ENCODE data around the gene WDR43.

WDR43 gene

DNA sequence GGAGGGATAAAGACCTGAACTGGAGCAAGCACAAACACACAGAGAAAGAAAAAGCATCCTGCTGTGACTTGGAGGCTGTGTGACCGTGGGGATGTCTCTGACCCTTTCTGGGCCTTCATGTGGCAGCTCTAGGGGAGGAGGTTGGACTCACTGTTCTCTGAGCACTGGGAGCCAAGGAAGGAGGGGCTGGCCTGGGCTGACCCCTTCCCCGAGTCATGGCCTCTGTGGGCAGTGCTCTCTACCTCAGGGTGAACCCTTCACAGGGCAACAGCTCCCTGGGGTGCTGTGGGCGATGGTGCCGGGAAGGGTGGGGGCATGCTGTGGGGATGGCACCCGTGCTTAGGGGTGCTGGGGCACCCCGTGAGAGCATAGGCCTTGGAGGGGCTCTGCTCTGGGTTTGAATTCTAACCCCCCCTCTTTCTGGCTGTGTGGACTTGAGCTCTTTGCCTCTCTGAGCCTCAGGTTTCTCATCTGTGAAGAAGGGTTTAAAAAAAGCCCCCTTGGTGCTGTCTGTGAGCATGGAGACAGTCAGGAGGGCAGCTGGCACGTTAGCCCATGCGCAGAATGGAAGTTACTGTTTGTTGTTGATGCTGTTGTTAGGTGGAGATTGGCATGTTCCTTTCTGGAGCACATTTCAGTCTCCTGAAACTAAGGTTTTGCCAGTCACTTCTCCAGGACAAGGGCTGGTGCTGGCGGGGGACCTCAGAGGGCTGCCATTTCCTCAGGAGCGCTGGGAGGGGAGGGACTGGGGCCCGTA lies 87.3 kb downstream of the WDR43 start:
- Histone ChIP-seq H4K8ac (ENCODE audit: low read depth, low read length) (no peak overlapping the region), H3K4me1 (ENCODE audit: control insufficient read depth in 2 of 2, insufficient read depth in 1 of 2, low read depth in 1 of 2, low read length in 2 of 2) (peaks cover 12 to 19% of the 10 kb centered on the region in 2 donors), H2BK120ac (ENCODE audit: low read depth, low read length) (no peak overlapping the region), H2AK5ac (ENCODE audit: low read depth, low read length) (peak overlapping the region; percentile 27), H4K91ac (ENCODE audit: low read depth, low read length, poor library complexity) (no peak overlapping the region), H3K14ac (ENCODE audit: low read length) (no peak overlapping the region), H2BK15ac (ENCODE audit: low read length) (no peak overlapping the region), H3K4me3 (ENCODE audit: low read length in 2 of 2) (no peak overlapping the region), H2BK5ac (ENCODE audit: low read length) (peak overlapping the region; percentile 4), H3K4me2 (ENCODE audit: insufficient read depth, low read length, poor library complexity, severe bottlenecking) (no peak overlapping the region), H3K27me3 (ENCODE audit: control insufficient read depth in 3 of 3, insufficient read depth in 3 of 3, low read depth in 1 of 3, low read length in 3 of 3) (peaks cover 0 to 14% (median 0%) of the 10 kb centered on the region in 3 experiments), H2BK12ac (ENCODE audit: low read length) (peak overlapping the region; percentile 18), H3K9ac (ENCODE audit: low read depth, low read length, poor library complexity) (peak overlapping the region; percentile 44), H3K36me3 (replicated peaks in 1 of 2; ENCODE audit: control insufficient read depth in 2 of 2, insufficient read depth in 2 of 2, low read length in 2 of 2) (no peaks in the 10 kb centered on the region), H3K9me3 (replicated peaks in 1 of 2; ENCODE audit: control insufficient read depth in 2 of 2, insufficient read depth in 1 of 2, low read depth in 1 of 2, low read length in 2 of 2) (no peaks in the 10 kb centered on the region), H3K23ac (ENCODE audit: low read depth, low read length, poor library complexity) (no peak overlapping the region), H3K27ac (replicated peaks; ENCODE audit: low read length) (no peak overlapping the region), H2AFZ (ENCODE audit: low read length) (peak overlapping the region; percentile 38), H3K4ac (ENCODE audit: low read length) (no peak overlapping the region), H3K79me1 (ENCODE audit: low read depth, low read length) (no peaks in the 10 kb centered on the region), H3K18ac (ENCODE audit: low read length) (peak overlapping the region; percentile 68)
- no CpG with 5 or more reads among the region's 11 CpGs for WGBS, 2 donors (ENCODE audit: extremely low coverage in 2 of 2, insufficient read length in 2 of 2, insufficient replicate concordance in 1 of 2)
- DNase-seq (ENCODE audit: low spot score): no peak

DNA sequence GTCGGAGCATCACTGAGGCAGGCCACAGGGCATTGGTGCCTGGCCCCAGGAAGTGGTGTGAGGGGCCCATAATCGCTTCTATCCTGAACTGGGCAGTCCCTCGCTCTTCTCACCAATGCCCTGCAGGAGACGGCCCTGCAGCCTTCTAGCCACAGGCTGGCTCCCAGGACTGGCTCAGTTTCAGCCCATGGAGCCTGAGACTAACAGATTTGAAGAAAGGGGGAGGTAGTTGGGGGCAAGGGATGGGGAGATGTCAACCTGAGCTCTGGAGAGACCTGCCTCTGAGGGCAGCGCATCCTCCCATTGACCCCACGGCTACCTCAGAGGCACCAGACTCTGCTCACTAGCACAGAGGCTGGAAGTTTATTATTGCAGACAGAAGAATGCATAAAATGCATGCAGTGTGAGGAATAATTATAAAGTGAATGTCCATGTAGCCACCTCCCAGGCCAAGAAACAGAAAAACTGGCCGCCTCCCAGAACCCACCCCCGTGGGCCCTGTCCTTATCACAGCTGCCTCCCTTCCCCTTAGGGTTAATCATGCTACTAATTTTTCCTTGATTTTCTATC lies 88.0 kb downstream of the WDR43 start:
- Histone ChIP-seq H2BK120ac (ENCODE audit: low read depth, low read length) (no peak overlapping the region), H3K4me1 (ENCODE audit: control insufficient read depth in 2 of 2, insufficient read depth in 1 of 2, low read depth in 1 of 2, low read length in 2 of 2) (peaks cover 12 to 19% of the 10 kb centered on the region in 2 donors), H4K91ac (ENCODE audit: low read depth, low read length, poor library complexity) (no peak overlapping the region), H3K18ac (ENCODE audit: low read length) (peak overlapping the region; percentile 22), H3K4me2 (ENCODE audit: insufficient read depth, low read length, poor library complexity, severe bottlenecking) (no peak overlapping the region), H3K27me3 (ENCODE audit: control insufficient read depth in 3 of 3, insufficient read depth in 3 of 3, low read depth in 1 of 3, low read length in 3 of 3) (peaks cover 0 to 14% (median 0%) of the 10 kb centered on the region in 3 experiments), H3K4ac (ENCODE audit: low read length) (no peak overlapping the region), H2AFZ (ENCODE audit: low read length) (no peak overlapping the region), H3K9me3 (replicated peaks in 1 of 2; ENCODE audit: control insufficient read depth in 2 of 2, insufficient read depth in 1 of 2, low read depth in 1 of 2, low read length in 2 of 2) (no peaks in the 10 kb centered on the region), H3K79me1 (ENCODE audit: low read depth, low read length) (no peaks in the 10 kb centered on the region), H4K8ac (ENCODE audit: low read depth, low read length) (no peak overlapping the region), H3K4me3 (ENCODE audit: low read length in 2 of 2) (no peak overlapping the region), H2BK5ac (ENCODE audit: low read length) (no peak overlapping the region), H3K36me3 (replicated peaks in 1 of 2; ENCODE audit: control insufficient read depth in 2 of 2, insufficient read depth in 2 of 2, low read length in 2 of 2) (no peaks in the 10 kb centered on the region), H3K27ac (replicated peaks; ENCODE audit: low read length) (no peak overlapping the region), H2BK15ac (ENCODE audit: low read length) (no peak overlapping the region), H2BK12ac (ENCODE audit: low read length) (peak overlapping the region; percentile 18), H2AK5ac (ENCODE audit: low read depth, low read length) (peak overlapping the region; percentile 27), H3K23ac (ENCODE audit: low read depth, low read length, poor library complexity) (no peak overlapping the region), H3K9ac (ENCODE audit: low read depth, low read length, poor library complexity) (peak overlapping the region; percentile 44), H3K14ac (ENCODE audit: low read length) (no peak overlapping the region)
- WGBS, 2 donors (ENCODE audit: extremely low coverage in 2 of 2, insufficient read length in 2 of 2, insufficient replicate concordance in 1 of 2): no CpG with 5 or more reads among the region's 8 CpGs
- DNase-seq (ENCODE audit: low spot score): no peak

DNA sequence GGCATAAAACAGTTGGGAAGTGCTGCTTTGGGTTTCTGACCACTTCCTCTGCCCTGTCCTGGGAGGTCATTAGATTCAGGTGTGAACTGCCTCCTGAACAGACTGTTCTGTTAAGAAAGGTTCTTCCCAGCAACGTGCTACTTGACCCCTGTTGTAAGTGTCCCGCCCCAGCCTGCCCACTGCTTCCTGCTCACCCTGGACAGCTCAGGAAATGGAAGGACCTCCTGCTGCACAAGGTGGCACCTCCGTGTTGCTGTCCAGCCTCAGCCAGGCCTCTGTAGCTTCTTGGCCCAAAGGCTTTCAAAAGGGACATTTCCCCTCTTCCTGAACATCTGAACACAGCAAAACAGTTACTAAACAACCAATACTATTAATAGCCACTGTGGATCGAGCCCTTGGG lies 92.0 kb downstream of the WDR43 start:
- Histone ChIP-seq H3K14ac (ENCODE audit: low read length) (no peak overlapping the region), H3K36me3 (replicated peaks in 1 of 2; ENCODE audit: control insufficient read depth in 2 of 2, insufficient read depth in 2 of 2, low read length in 2 of 2) (no peaks in the 10 kb centered on the region), H3K4ac (ENCODE audit: low read length) (no peak overlapping the region), H3K9ac (ENCODE audit: low read depth, low read length, poor library complexity) (no peak overlapping the region), H2AK5ac (ENCODE audit: low read depth, low read length) (no peak overlapping the region), H3K9me3 (replicated peaks in 1 of 2; ENCODE audit: control insufficient read depth in 2 of 2, insufficient read depth in 1 of 2, low read depth in 1 of 2, low read length in 2 of 2) (no peaks in the 10 kb centered on the region), H2BK12ac (ENCODE audit: low read length) (no peak overlapping the region), H3K4me1 (ENCODE audit: control insufficient read depth in 2 of 2, insufficient read depth in 1 of 2, low read depth in 1 of 2, low read length in 2 of 2) (peaks cover 4 to 5% of the 10 kb centered on the region in 2 donors), H2AFZ (ENCODE audit: low read length) (no peak overlapping the region), H3K4me2 (ENCODE audit: insufficient read depth, low read length, poor library complexity, severe bottlenecking) (no peak overlapping the region), H3K23ac (ENCODE audit: low read depth, low read length, poor library complexity) (no peak overlapping the region), H3K27me3 (ENCODE audit: control insufficient read depth in 3 of 3, insufficient read depth in 3 of 3, low read depth in 1 of 3, low read length in 3 of 3) (peaks cover 0 to 20% (median 0%) of the 10 kb centered on the region in 3 experiments), H2BK5ac (ENCODE audit: low read length) (no peak overlapping the region), H3K18ac (ENCODE audit: low read length) (no peak overlapping the region), H3K27ac (replicated peaks; ENCODE audit: low read length) (no peak overlapping the region), H3K4me3 (ENCODE audit: low read length in 2 of 2) (no peak overlapping the region), H3K79me1 (ENCODE audit: low read depth, low read length) (no peaks in the 10 kb centered on the region), H2BK15ac (ENCODE audit: low read length) (no peak overlapping the region), H4K8ac (ENCODE audit: low read depth, low read length) (no peak overlapping the region), H2BK120ac (ENCODE audit: low read depth, low read length) (no peak overlapping the region), H4K91ac (ENCODE audit: low read depth, low read length, poor library complexity) (no peak overlapping the region)
- WGBS, 2 donors (ENCODE audit: extremely low coverage in 2 of 2, insufficient read length in 2 of 2, insufficient replicate concordance in 1 of 2): no CpG with 5 or more reads among the region's 4 CpGs
- no peak for DNase-seq (ENCODE audit: low spot score)

DNA sequence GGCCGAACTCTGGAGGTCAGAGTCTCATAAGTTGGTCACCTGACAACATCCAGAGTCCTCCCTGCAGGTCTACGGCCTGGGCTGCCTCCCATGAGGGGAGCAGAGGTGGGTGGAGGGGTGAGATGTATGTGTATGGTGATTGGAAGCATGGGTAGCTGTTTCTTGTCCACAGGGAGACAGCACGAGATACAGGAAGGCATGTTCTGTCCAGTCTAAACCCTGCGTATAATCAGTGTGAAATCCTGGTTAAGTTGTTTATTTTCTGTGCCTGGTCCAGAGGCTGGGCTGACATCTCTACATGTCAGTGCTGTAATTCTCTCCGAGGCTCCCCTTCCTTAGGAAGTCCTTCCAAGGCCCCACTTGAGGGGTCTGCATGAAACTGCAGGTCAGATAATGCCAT lies 95.5 kb downstream of the WDR43 start:
- Histone ChIP-seq H3K27ac (replicated peaks; ENCODE audit: low read length) (no peak overlapping the region), H2BK5ac (ENCODE audit: low read length) (no peak overlapping the region), H3K4ac (ENCODE audit: low read length) (no peak overlapping the region), H3K4me3 (ENCODE audit: low read length in 2 of 2) (no peak overlapping the region), H3K9ac (ENCODE audit: low read depth, low read length, poor library complexity) (no peak overlapping the region), H3K4me2 (ENCODE audit: insufficient read depth, low read length, poor library complexity, severe bottlenecking) (no peak overlapping the region), H3K27me3 (ENCODE audit: control insufficient read depth in 3 of 3, insufficient read depth in 3 of 3, low read depth in 1 of 3, low read length in 3 of 3) (peaks cover 0 to 28% (median 0%) of the 10 kb centered on the region in 3 experiments), H3K79me1 (ENCODE audit: low read depth, low read length) (no peaks in the 10 kb centered on the region), H3K18ac (ENCODE audit: low read length) (no peak overlapping the region), H2AFZ (ENCODE audit: low read length) (peak overlapping the region; percentile 28), H3K4me1 (ENCODE audit: control insufficient read depth in 2 of 2, insufficient read depth in 1 of 2, low read depth in 1 of 2, low read length in 2 of 2) (peaks cover 0 to 6% of the 10 kb centered on the region in 2 donors), H2AK5ac (ENCODE audit: low read depth, low read length) (peak overlapping the region; percentile 56), H2BK12ac (ENCODE audit: low read length) (no peak overlapping the region), H4K8ac (ENCODE audit: low read depth, low read length) (no peak overlapping the region), H3K36me3 (replicated peaks in 1 of 2; ENCODE audit: control insufficient read depth in 2 of 2, insufficient read depth in 2 of 2, low read length in 2 of 2) (no peaks in the 10 kb centered on the region), H3K23ac (ENCODE audit: low read depth, low read length, poor library complexity) (no peak overlapping the region), H2BK120ac (ENCODE audit: low read depth, low read length) (no peak overlapping the region), H3K14ac (ENCODE audit: low read length) (no peak overlapping the region), H4K91ac (ENCODE audit: low read depth, low read length, poor library complexity) (no peak overlapping the region), H3K9me3 (replicated peaks in 1 of 2; ENCODE audit: control insufficient read depth in 2 of 2, insufficient read depth in 1 of 2, low read depth in 1 of 2, low read length in 2 of 2) (no peaks in the 10 kb centered on the region), H2BK15ac (ENCODE audit: low read length) (no peak overlapping the region)
- DNase-seq (ENCODE audit: low spot score): no peak
- no CpG with 5 or more reads among the region's 5 CpGs for WGBS, 2 donors (ENCODE audit: extremely low coverage in 2 of 2, insufficient read length in 2 of 2, insufficient replicate concordance in 1 of 2)

Data from neuronal stem cell (in vitro differentiated cells).